Tibial artery (tissue), 4 donors: ENCODE measurements around the gene AXL.
A peak's percentile ranks its signal among the peaks of the same experiment; 100 is the strongest.

ENCODE experiments used
- DNase-seq, 2 donors: peaks; one replicate each; pipeline ENCODE4 v3.0.0-alpha.2; 2019
- H3K27ac ChIP-seq, 2 donors: fragments of 200-600 bp; sonication (generic) in 1 of 2; 1 replicate in 1 of 2; 2 replicates in 1 of 2; pipeline ENCODE4 v1.5.1; 2018 to 2019; ENCODE audit warnings: mild to moderate bottlenecking in 1 of 2
- H3K27me3 ChIP-seq, 2 donors: fragments of 200-600 bp; sonication (generic) in 1 of 2; one replicate each; pipeline versions ENCODE4 v1.5.1 to v1.6.0; 2016 to 2019
- H3K36me3 ChIP-seq, 3 donors: fragments of 200-600 bp; sonication (generic) in 2 of 3; one replicate each; pipeline ENCODE4 v1.5.1; 2016 to 2019; ENCODE audit warnings: mild to moderate bottlenecking in 2 of 3
- H3K4me1 ChIP-seq, 4 donors: fragments of 200-600 bp; sonication (generic) in 2 of 4; 1 replicate in 3 of 4; 2 replicates in 1 of 4; pipeline ENCODE4 v1.5.1; 2016 to 2019
- H3K4me3 ChIP-seq, 2 donors: fragments of 200-600 bp; sonication (generic) in 1 of 2; 1 replicate in 1 of 2; 2 replicates in 1 of 2; pipeline ENCODE4 v1.5.1; 2018 to 2019; ENCODE audit warnings: mild to moderate bottlenecking in 2 of 2
- H3K9me3 ChIP-seq, 3 donors: fragments of 200-600 bp; sonication (generic) in 1 of 3; one replicate each; pipeline ENCODE4 v1.5.1; 2016 to 2019
- intact Hi-C: fragments of 100-400 bp; cut with DNase I; formaldehyde crosslinking; loops from one replicate; pipeline ENCODE4 v1.15.0; 2023; ENCODE audit warnings: low total_unique reads
- TF ChIP-seq, protein P1 (sequence below), 2 experiments: fragments of 200-600 bp in 1 of 2; fragments of 450-650 bp in 1 of 2; IDR thresholded peaks; one replicate each; pipeline ENCODE4 v1.5.1; 2017 to 2019; ENCODE audit warnings: antibody characterized with exemption in 2 of 2, mild to moderate bottlenecking in 1 of 2, moderate library complexity in 1 of 2

Gene AXL

GRCh38 chr19:41295499-41295898, 76.5 kb downstream of the AXL start:
- Histone ChIP-seq H3K9me3 (no peaks in the 10 kb centered on the region), H3K4me1 (peaks cover 0 to 48% (median 44%) of the 10 kb centered on the region in 4 donors), H3K27me3 (no peaks in the 10 kb centered on the region), H3K27ac (no peak overlapping the region), H3K4me3 (no peak overlapping the region), H3K36me3 (peaks cover 48 to 77% (median 66%) of the 10 kb centered on the region in 3 donors)
- intact Hi-C loops, result no loop called here
- TF ChIP-seq, protein P1, sequence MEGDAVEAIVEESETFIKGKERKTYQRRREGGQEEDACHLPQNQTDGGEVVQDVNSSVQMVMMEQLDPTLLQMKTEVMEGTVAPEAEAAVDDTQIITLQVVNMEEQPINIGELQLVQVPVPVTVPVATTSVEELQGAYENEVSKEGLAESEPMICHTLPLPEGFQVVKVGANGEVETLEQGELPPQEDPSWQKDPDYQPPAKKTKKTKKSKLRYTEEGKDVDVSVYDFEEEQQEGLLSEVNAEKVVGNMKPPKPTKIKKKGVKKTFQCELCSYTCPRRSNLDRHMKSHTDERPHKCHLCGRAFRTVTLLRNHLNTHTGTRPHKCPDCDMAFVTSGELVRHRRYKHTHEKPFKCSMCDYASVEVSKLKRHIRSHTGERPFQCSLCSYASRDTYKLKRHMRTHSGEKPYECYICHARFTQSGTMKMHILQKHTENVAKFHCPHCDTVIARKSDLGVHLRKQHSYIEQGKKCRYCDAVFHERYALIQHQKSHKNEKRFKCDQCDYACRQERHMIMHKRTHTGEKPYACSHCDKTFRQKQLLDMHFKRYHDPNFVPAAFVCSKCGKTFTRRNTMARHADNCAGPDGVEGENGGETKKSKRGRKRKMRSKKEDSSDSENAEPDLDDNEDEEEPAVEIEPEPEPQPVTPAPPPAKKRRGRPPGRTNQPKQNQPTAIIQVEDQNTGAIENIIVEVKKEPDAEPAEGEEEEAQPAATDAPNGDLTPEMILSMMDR (IDR thresholded peaks at IDR 0.05), result no peak
- no peak for DNase-seq

GRCh38 chr19:41296433-41296871, 77.4 kb downstream of the AXL start:
- intact Hi-C loops, result no loop called here
- H3K27ac ChIP-seq, result peak overlapping the region; percentile 74 to 82

GRCh38 chr19:41297628-41298347, 78.8 kb downstream of the AXL start:
- TF ChIP-seq, protein P1 (IDR thresholded peaks at IDR 0.05), result no peak
- Histone ChIP-seq H3K9me3 (no peaks in the 10 kb centered on the region), H3K4me3 (no peak overlapping the region), H3K36me3 (peaks cover 31 to 76% (median 63%) of the 10 kb centered on the region in 3 donors), H3K4me1 (peaks cover 0 to 56% (median 48%) of the 10 kb centered on the region in 4 donors), H3K27ac (peak overlapping the region; percentile 74 to 82), H3K27me3 (no peaks in the 10 kb centered on the region)
- intact Hi-C loops, result no loop called here
- DNase-seq, result peak in 1 of 2 donors; percentile 70

More at GRCh38 chr19:41296433-41296871, 77.4 kb downstream of the AXL start:
- H3K36me3 ChIP-seq, result peaks cover 40 to 77% (median 64%) of the 10 kb centered on the region in 3 donors
- H3K4me3 ChIP-seq, result no peak overlapping the region
- H3K9me3 ChIP-seq, result no peaks in the 10 kb centered on the region
- TF ChIP-seq, protein P1 (IDR thresholded peaks at IDR 0.05), result no peak
- H3K27me3 ChIP-seq, result no peaks in the 10 kb centered on the region
- no peak for DNase-seq
- H3K4me1 ChIP-seq, result peaks cover 0 to 56% (median 48%) of the 10 kb centered on the region in 4 donors

- intact Hi-C loops, result no loop called here
- H3K27ac ChIP-seq, result peak overlapping the region; percentile 74 to 82
- H3K4me3 ChIP-seq, result no peak overlapping the region
- peaks cover 0 to 56% (median 48%) of the 10 kb centered on the region in 4 donors for H3K4me1 ChIP-seq
- peak; percentile 84 to 87 for DNase-seq
- TF ChIP-seq, protein P1 (IDR thresholded peaks at IDR 0.05), result no peak
- no peaks in the 10 kb centered on the region for H3K27me3 ChIP-seq
- no peaks in the 10 kb centered on the region for H3K9me3 ChIP-seq
- H3K36me3 ChIP-seq, result peaks cover 34 to 76% (median 63%) of the 10 kb centered on the region in 3 donors
Measured at GRCh38 chr19:41298348-41298964, 79.4 kb downstream of the AXL start.

- peak; percentile 75 to 88 for DNase-seq
- Histone ChIP-seq H3K27me3 (no peaks in the 10 kb centered on the region), H3K4me1 (peaks cover 0 to 56% (median 48%) of the 10 kb centered on the region in 4 donors), H3K36me3 (peaks cover 34 to 76% (median 63%) of the 10 kb centered on the region in 3 donors), H3K4me3 (no peak overlapping the region), H3K9me3 (no peaks in the 10 kb centered on the region), H3K27ac (peak overlapping the region; percentile 74 to 82)
- TF ChIP-seq, protein P1 (IDR thresholded peaks at IDR 0.05), result no peak
- intact Hi-C loops, result no loop called here
Measured at GRCh38 chr19:41299046-41299754, 80.2 kb downstream of the AXL start.
